ENCODE data around the gene TMEM91. TPM values are rescaled to one million over a fixed set of nuclear protein-coding genes. Genes with fewer than 3 reads are reported as not detected.

Gene TMEM91
- total and polyA plus RNA-seq, 2 of the 4 experiments (the other 2 are of a cell fraction): 1.4 to 4.8 TPM

DNA sequence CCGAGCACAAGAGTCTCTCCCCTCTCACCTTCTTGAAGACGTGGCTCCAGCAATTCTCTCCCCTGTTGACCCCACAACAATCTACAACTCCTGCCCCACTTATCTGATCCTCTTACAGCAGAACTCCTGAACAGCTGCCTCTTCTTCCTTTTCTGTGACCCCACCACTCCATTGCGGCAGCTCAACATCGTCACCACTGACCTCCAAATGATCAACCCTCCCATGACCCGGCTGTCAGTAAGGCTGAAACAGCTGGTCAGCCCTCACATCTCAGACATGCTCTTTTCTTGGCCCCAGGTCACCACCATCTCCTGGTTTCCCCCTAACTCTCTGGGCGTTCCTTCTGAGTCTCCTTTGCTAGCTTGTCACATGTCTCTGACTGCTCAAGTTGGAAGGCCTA lies 19.0 kb downstream of the TMEM91 start:
- TF ChIP-seq, protein P1, sequence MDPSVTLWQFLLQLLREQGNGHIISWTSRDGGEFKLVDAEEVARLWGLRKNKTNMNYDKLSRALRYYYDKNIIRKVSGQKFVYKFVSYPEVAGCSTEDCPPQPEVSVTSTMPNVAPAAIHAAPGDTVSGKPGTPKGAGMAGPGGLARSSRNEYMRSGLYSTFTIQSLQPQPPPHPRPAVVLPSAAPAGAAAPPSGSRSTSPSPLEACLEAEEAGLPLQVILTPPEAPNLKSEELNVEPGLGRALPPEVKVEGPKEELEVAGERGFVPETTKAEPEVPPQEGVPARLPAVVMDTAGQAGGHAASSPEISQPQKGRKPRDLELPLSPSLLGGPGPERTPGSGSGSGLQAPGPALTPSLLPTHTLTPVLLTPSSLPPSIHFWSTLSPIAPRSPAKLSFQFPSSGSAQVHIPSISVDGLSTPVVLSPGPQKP (IDR thresholded peaks at IDR 0.05; ENCODE audit: borderline replicate concordance, low read depth, low read length): no peak
- TF ChIP-seq RCOR1 (IDR thresholded peaks at IDR 0.05; ENCODE audit: insufficient replicate concordance, low read length) (no peak), SMC3 (IDR thresholded peaks at IDR 0.05; ENCODE audit: low read depth, low read length) (no peak), CEBPB (IDR thresholded peaks at IDR 0.05; ENCODE audit: low read depth, low read length) (no peak), CHD1 (IDR thresholded peaks at IDR 0.05; ENCODE audit: low read depth, low read length) (no peak), RAD21 (IDR thresholded peaks at IDR 0.05; ENCODE audit: low read length) (no peak), BHLHE40 (IDR thresholded peaks at IDR 0.05; ENCODE audit: low read depth, low read length) (no peak), FOS (IDR thresholded peaks at IDR 0.05; ENCODE audit: low read depth, low read length) (no peak), MAFK (IDR thresholded peaks at IDR 0.05; ENCODE audit: low read depth, low read length) (no peak), MAZ (IDR thresholded peaks at IDR 0.05; ENCODE audit: borderline replicate concordance, low read depth, low read length) (no peak), NFE2L2 (IDR thresholded peaks at IDR 0.05; ENCODE audit: low read depth, low read length) (no peak), POLR2A (IDR thresholded peaks at IDR 0.05; ENCODE audit: low read depth, low read length) (no peak), RFX5 (IDR thresholded peaks at IDR 0.05; ENCODE audit: low read depth, low read length) (no peak), MXI1 (IDR thresholded peaks at IDR 0.05; ENCODE audit: borderline replicate concordance, low read depth, low read length) (no peak)
- TF ChIP-seq, protein P2, sequence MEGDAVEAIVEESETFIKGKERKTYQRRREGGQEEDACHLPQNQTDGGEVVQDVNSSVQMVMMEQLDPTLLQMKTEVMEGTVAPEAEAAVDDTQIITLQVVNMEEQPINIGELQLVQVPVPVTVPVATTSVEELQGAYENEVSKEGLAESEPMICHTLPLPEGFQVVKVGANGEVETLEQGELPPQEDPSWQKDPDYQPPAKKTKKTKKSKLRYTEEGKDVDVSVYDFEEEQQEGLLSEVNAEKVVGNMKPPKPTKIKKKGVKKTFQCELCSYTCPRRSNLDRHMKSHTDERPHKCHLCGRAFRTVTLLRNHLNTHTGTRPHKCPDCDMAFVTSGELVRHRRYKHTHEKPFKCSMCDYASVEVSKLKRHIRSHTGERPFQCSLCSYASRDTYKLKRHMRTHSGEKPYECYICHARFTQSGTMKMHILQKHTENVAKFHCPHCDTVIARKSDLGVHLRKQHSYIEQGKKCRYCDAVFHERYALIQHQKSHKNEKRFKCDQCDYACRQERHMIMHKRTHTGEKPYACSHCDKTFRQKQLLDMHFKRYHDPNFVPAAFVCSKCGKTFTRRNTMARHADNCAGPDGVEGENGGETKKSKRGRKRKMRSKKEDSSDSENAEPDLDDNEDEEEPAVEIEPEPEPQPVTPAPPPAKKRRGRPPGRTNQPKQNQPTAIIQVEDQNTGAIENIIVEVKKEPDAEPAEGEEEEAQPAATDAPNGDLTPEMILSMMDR (conservative IDR thresholded peaks at IDR 0.05; ENCODE audit: low read depth, low read length): no peak
- TF ChIP-seq, protein P3, sequence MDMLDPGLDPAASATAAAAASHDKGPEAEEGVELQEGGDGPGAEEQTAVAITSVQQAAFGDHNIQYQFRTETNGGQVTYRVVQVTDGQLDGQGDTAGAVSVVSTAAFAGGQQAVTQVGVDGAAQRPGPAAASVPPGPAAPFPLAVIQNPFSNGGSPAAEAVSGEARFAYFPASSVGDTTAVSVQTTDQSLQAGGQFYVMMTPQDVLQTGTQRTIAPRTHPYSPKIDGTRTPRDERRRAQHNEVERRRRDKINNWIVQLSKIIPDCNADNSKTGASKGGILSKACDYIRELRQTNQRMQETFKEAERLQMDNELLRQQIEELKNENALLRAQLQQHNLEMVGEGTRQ (IDR thresholded peaks at IDR 0.05; ENCODE audit: low read depth, low read length): no peak
- Histone ChIP-seq H3K14ac (replicated peaks; ENCODE audit: low read depth, low read length) (no peak overlapping the region), H3K23ac (ENCODE audit: low read depth, low read length) (no peak overlapping the region), H2BK120ac (ENCODE audit: low read depth, low read length) (no peak overlapping the region), H4K8ac (ENCODE audit: low read depth in 2 of 2, low read length in 2 of 2) (no peak overlapping the region), H3K27ac (ENCODE audit: insufficient read depth, low read length) (no peak overlapping the region), H3K79me1 (ENCODE audit: low read depth in 1 of 2, low read length in 2 of 2) (peaks cover 18 to 24% of the 10 kb centered on the region in 2 experiments), H2AK5ac (ENCODE audit: low read depth, low read length) (no peak overlapping the region), H3K9me3 (ENCODE audit: control insufficient read depth, insufficient read depth, low read length) (no peaks in the 10 kb centered on the region), H2AFZ (replicated peaks; ENCODE audit: low read length, poor library complexity) (no peak overlapping the region), H2BK5ac (ENCODE audit: low read depth, low read length, poor library complexity, severe bottlenecking) (no peak overlapping the region), H4K20me1 (ENCODE audit: insufficient read depth, low read length) (no peaks in the 10 kb centered on the region), H2BK15ac (ENCODE audit: low read depth, low read length) (no peak overlapping the region), H4K5ac (ENCODE audit: low read depth, low read length) (no peak overlapping the region), H3K27me3 (ENCODE audit: control insufficient read depth, insufficient read depth, low read length) (no peaks in the 10 kb centered on the region), H2AK9ac (replicated peaks; ENCODE audit: low read depth, low read length, poor library complexity) (no peak overlapping the region), H3K9ac (ENCODE audit: low read depth, low read length) (no peak overlapping the region), H3K18ac (ENCODE audit: low read depth, low read length) (no peak overlapping the region), H2BK20ac (ENCODE audit: low read depth, low read length) (no peak overlapping the region), H3K4me1 (ENCODE audit: control insufficient read depth, insufficient read depth, low read length) (peaks cover 4% of the 10 kb centered on the region; the same call in 1 of the 2 replicates), H3K4ac (ENCODE audit: low read depth, low read length) (no peak overlapping the region), H3K36me3 (ENCODE audit: control insufficient read depth, insufficient read depth, low read length) (peaks cover 13% of the 10 kb centered on the region), H3K4me2 (ENCODE audit: low read depth, low read length) (no peak overlapping the region), H4K91ac (ENCODE audit: insufficient read depth, low read depth, low read length) (no peak overlapping the region), H3K9me1 (ENCODE audit: insufficient read depth, low read length) (peaks cover 5% of the 10 kb centered on the region; the same call in 1 of the 2 replicates), H3K4me3 (ENCODE audit: insufficient read depth, low read depth, low read length) (no peak overlapping the region), H3K56ac (ENCODE audit: extremely low read depth, insufficient read depth, low read length) (no peak overlapping the region)
- DNase-seq (no peak), ATAC-seq (ENCODE audit: low read depth) (no peak)
- POLR2A ChIA-PET (ENCODE audit: unreplicated experiment): no interaction called here
- dilution Hi-C loops (cut with HindIII; ENCODE audit: low sequenced_read_pairs, unreplicated experiment) (no loop called here), in situ Hi-C loops (cut with MboI; ENCODE audit: low sequenced_read_pairs) (no loop called here), intact Hi-C loops (cut with micrococcal nuclease) (loop anchor here (5.0 kb wide), 1 partner anchor 43 kb away; the partner anchor contains the start of gene TGFB1)
- 53% methylated on average over 6 of the region's 6 CpGs; no CpG with 5 or more reads in 1 of the 2 experiments for WGBS, 2 experiments (ENCODE audit: extremely low coverage in 2 of 2, insufficient read length in 1 of 2)
- CTCF ChIA-PET: no interaction called here
- BruUV-seq (replicated peaks): no TSS peak
